Mesothelial cell of epicardium (in vitro differentiated cells): ENCODE data around the gene NAGA. TPM values are rescaled to one million over a fixed set of nuclear protein-coding genes. Genes with fewer than 3 reads are reported as not detected.
"Not testable (repeated sequence)": the region's sequence is repeated elsewhere in the genome, so short reads cannot be mapped to it uniquely, and the experiment has no call there.

ENCODE experiments used
- DNase-seq, 2 experiments: peaks; one replicate each; pipeline ENCODE4 v3.0.0; 2021; ENCODE audit warnings: low spot score in 2 of 2; ENCODE audit not compliant: unreplicated experiment in 2 of 2
- H3K27ac Mint-ChIP-seq: 2 replicates; pipeline ENCODE4 v1.8.0; 2021; ENCODE audit warnings: mixed read lengths
- H3K27me3 Mint-ChIP-seq: 2 replicates; pipeline ENCODE4 v1.8.0; 2021; ENCODE audit warnings: low read depth, mixed read lengths
- H3K36me3 Mint-ChIP-seq: 2 replicates; pipeline ENCODE4 v1.8.0; 2021; ENCODE audit warnings: mixed read lengths
- H3K4me1 Mint-ChIP-seq: 2 replicates; pipeline ENCODE4 v1.8.0; 2021; ENCODE audit warnings: mixed read lengths
- H3K4me3 Mint-ChIP-seq: 2 replicates; pipeline ENCODE4 v1.8.0; 2021; ENCODE audit warnings: mild to moderate bottlenecking, moderate library complexity, mixed read lengths
- H3K9me3 Mint-ChIP-seq: 2 replicates; pipeline ENCODE4 v1.8.0; 2021; ENCODE audit warnings: mixed read lengths
- total RNA-seq: library from RNA; stranded (reverse); gene quantifications from 3 replicates; pipeline ENCODE4 v1.2.1, GENCODE V29; 2021
- TF ChIP-seq, protein P1 (sequence below): fragments of 200-600 bp; sonication (generic); IDR thresholded peaks from one replicate; pipeline ENCODE4 v1.5.0; 2021; ENCODE audit warnings: antibody characterized with exemption; ENCODE audit not compliant: unreplicated experiment

Gene NAGA
- total RNA-seq, 1 donor from 2014 or later = 19.5 TPM

DNA sequence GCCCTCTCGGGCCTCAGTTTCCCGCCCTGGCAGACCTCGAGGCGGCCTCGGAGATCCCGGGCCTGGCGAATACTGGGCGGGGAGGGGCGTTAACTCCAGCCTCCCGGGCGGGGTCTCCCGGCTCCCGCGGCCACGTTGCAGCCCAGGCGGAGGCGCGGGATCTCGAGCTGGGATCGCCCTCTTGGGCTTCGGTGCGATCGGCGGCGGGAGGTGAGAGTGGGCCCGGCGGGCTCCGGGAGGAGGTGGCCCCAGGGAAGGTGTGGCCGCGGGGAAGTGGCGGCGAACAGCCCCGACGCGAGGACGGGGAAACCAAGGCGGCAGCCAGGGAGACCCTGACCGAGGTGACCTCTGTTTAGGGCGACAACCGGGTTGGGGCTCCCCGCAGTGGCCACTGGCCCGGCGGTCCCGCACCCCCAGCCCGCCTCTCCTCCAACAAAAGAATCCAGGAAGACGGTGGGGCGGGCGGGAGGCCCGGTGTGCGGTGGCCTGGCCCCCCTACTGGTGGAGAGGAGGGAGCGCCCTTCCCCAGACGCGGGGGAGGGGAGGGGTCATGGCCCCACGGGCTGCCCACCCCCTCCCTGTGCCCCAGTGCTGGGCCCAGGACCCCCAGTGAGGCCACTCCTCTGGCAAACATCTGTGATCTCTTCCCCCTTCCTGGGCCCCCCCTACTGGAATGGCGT lies 3.7 kb upstream of the NAGA start, which contains the start of gene PHETA2:
Gene PHETA2 (plus strand): TSS at position 117 of the 680 bp plus-strand sequence. CDS start 3,046 bp downstream, outside the sequence.
- no peaks in the 10 kb centered on the region for H3K27me3 Mint-ChIP-seq
- H3K9me3 Mint-ChIP-seq = no peaks in the 10 kb centered on the region
- H3K4me1 Mint-ChIP-seq = peaks cover 48% of the 10 kb centered on the region
- TF ChIP-seq, protein P1, sequence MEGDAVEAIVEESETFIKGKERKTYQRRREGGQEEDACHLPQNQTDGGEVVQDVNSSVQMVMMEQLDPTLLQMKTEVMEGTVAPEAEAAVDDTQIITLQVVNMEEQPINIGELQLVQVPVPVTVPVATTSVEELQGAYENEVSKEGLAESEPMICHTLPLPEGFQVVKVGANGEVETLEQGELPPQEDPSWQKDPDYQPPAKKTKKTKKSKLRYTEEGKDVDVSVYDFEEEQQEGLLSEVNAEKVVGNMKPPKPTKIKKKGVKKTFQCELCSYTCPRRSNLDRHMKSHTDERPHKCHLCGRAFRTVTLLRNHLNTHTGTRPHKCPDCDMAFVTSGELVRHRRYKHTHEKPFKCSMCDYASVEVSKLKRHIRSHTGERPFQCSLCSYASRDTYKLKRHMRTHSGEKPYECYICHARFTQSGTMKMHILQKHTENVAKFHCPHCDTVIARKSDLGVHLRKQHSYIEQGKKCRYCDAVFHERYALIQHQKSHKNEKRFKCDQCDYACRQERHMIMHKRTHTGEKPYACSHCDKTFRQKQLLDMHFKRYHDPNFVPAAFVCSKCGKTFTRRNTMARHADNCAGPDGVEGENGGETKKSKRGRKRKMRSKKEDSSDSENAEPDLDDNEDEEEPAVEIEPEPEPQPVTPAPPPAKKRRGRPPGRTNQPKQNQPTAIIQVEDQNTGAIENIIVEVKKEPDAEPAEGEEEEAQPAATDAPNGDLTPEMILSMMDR = peak; percentile 37
- H3K27ac Mint-ChIP-seq = peak within 1 kb of the TSS; percentile 67
- DNase-seq = peak in 1 of 2 experiments; percentile 42
- peak within 1 kb of the TSS; percentile 48 for H3K4me3 Mint-ChIP-seq
- no peaks in the 10 kb centered on the region for H3K36me3 Mint-ChIP-seq

DNA sequence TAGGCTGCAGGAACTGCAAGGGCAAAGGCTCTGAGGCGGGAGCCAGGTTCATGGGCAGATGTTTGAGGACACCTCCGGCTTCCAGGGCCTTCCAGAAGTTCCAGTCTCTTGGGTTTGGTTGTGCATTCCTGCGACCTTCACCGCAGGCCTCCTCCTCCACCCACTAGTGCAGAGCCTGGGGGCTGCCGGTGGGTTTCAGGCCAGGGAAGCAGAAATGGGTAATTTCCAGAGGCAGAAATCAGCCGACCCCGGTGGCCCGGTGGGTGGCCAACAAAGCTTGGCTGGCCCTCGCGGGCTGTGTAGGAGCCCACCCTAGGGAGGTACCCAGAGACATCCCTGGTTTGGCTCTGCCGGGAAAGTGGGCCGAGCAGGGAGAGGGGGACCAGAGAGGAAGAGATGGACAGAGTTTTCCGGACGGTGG lies 3.0 kb upstream of the NAGA start:
- no peaks in the 10 kb centered on the region for H3K36me3 Mint-ChIP-seq
- H3K4me1 Mint-ChIP-seq = peaks cover 41% of the 10 kb centered on the region
- H3K4me3 Mint-ChIP-seq = peak overlapping the region; percentile 47
- DNase-seq = no peak
- H3K9me3 Mint-ChIP-seq = no peaks in the 10 kb centered on the region
- H3K27me3 Mint-ChIP-seq = no peaks in the 10 kb centered on the region
- TF ChIP-seq, protein P1 = no peak
- H3K27ac Mint-ChIP-seq = peak overlapping the region; percentile 67

DNA sequence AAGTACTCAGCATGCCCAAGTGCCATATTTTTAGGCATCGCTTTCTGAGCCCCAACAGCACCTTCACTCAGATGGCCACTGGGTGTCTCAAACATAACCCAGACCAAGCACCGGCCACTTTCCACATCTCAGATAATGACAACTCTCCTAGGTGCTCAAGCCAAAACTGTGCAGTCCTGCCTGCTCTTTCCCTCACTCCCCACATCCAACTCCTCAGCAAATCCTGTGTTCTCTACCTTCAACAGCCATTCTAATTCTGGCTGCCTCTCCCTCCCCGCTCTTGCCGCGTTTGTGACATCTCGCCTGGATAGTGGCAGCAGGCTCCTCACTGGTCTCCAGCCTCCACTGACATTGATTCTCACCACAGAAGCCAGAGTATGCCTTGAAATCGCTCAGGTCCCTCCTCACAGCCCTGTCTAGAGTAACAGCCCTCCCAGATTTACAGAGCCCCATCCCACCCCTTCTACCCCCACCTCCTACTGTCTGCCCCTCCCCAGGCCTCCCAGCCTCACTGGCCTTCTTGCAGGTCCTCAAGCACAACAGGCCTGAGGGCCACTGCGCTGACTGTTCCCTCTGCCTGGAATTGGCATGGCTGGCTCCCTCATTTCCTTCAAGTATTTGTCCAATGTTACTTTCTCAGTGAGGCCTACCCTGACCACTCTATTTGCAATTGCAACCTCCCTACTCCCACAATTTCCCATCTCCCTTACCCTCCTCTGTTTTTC lies 2.2 kb upstream of the NAGA start:
- H3K4me3 Mint-ChIP-seq = peak overlapping the region; percentile 47
- H3K27me3 Mint-ChIP-seq = no peaks in the 10 kb centered on the region
- H3K27ac Mint-ChIP-seq = peak overlapping the region; percentile 67

DNA sequence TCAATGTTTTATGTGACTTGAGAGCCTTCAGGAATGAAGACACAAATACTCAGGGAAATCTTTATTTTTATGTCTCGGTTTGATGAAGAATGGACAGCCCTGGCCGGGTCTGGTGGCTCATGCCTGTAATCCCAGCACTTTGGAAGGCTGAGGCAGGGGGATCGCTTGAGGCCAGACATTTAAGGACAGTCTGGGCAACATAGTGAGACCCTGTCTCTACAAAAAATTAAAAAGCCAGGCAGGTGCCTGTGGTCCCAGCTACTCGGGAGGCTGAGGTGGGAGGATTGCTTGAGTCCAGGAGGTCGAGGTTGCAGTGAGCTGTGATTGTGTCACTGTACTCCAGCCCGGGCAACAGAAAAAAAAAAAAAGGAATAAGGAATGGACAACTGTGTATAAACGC lies 896 bp upstream of the NAGA start:
- H3K9me3 Mint-ChIP-seq, DNase-seq: not testable (repeated sequence)

More for the DNA sequence above, 2.2 kb upstream of the NAGA start:
- no peaks in the 10 kb centered on the region for H3K9me3 Mint-ChIP-seq
- TF ChIP-seq, protein P1 = no peak
- no peaks in the 10 kb centered on the region for H3K36me3 Mint-ChIP-seq
- peaks cover 36% of the 10 kb centered on the region for H3K4me1 Mint-ChIP-seq
- no peak for DNase-seq

DNA sequence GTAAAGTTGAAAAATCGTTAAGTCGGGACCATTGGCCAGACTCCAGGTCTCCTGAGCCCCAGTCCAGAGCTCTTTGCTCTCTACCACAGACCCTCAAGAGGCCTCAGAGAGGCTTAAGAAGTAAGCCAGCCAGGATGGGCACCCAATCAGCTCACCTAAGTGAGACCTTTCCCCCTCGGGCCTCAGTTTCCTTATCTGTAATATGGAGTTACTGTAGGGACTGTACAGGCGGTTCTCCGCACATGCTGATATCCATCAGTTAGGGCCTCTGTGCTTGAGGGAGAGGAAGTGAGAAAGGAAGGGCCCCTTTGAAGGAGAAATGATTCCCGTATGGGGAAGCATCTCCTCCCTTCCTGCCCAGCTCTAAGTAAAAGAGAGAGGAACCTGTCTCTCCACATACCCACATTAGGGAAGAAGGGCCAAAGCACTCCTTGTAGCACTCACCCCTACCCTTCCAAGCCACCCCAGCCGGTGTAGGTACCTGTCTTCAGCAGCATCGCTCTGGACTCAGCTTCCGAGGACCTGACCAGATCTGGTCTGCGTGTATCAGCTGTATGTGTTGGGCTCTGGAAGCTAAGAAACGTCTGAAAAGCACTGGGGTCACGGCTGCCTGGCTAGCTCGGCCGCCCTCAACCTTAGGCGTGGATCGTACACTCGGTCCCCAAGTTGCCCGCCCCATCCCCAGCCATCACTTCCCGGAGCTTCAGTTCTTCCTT lies 653 bp downstream of the NAGA start:
- Mint-ChIP-seq H3K4me1 (peaks cover 34% of the 10 kb centered on the region), H3K27me3 (no peaks in the 10 kb centered on the region), H3K36me3 (peaks cover 6% of the 10 kb centered on the region), H3K9me3 (no peaks in the 10 kb centered on the region), H3K27ac (peak overlapping the region; percentile 89), H3K4me3 (peak overlapping the region; percentile 78)
- no peak for DNase-seq
- TF ChIP-seq, protein P1 = no peak

More for the DNA sequence above, 896 bp upstream of the NAGA start:
- H3K27me3 Mint-ChIP-seq, H3K36me3 Mint-ChIP-seq: not testable (repeated sequence)
- peaks cover 36% of the 10 kb centered on the region for H3K4me1 Mint-ChIP-seq
- peak overlapping the region; percentile 96 for H3K27ac Mint-ChIP-seq
- H3K4me3 Mint-ChIP-seq = peak overlapping the region; percentile 78
